Measurements from ENCODE around the gene PPARD. TPM values are rescaled to one million over a fixed set of nuclear protein-coding genes. Genes with fewer than 3 reads are reported as not detected.

Gene PPARD
- total and polyA plus RNA-seq, 2 of the 13 experiments (the other 11 are each of a cell fraction or from before 2014, with no cell fraction given): 6.1 to 13.3 TPM

DNA sequence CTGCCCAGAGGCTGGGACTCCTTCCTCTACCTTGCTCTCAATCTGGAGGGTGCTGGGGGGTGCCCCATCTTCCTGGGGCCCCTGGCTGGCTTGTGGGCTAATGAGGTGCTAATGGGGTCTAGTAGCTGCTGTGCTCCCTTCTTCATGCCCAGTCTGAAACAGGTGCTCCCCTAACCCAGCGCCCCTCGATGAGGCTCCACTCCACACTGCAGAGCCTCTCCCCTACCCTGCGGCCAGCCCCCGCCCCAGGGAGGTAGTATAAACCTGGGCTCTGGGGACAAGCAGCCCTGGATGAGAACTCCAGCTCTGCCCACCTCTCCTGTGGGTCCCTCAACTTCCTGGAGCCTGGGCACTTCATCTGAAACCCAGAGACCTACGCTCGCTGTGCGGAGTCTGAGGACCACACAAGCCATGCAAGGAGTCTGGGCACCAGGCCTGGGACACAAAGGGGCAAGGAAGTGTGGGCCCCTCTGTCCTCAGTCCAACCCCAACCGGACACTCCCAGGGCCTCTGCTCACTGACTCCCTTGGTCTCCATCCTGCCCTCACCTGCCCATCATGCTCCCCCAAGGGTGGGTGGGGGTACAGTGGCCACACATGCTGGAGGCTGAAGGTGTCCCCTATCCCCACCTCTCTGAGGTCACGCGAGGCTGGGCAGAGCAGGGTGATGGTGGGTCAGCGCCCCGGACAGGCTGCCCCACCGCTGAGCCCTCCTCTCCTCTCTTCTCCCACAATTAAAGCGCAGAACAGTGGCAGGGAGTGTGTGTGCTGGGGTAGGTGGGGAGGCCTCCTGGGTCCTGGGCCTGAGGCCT is 132.0 kb downstream of the PPARD start:
- in situ Hi-C loops (cut with HindIII; ENCODE audit: extremely low pct_ligation_motif_present, low pct_unique_long_range_greater_than_20kb) (no loop called here), intact Hi-C loops (cut with micrococcal nuclease; ENCODE audit: unreplicated experiment) (no loop called here)
- ATAC-seq: peak; percentile 26
- Histone ChIP-seq H2AFZ (ENCODE audit: low read length) (no peak overlapping the region), H3K4me1 (ENCODE audit: insufficient read depth, low read length) (peaks cover 53% of the 10 kb centered on the region), H3K4me2 (ENCODE audit: low read depth, low read length) (no peak overlapping the region), H3K79me2 (ENCODE audit: insufficient read depth, low read length) (peaks cover 18% of the 10 kb centered on the region), H3K9me3 (ENCODE audit: low read length) (no peaks in the 10 kb centered on the region), H4K20me1 (ENCODE audit: insufficient read depth, low read length) (peaks cover 43% of the 10 kb centered on the region), H3K27ac (ENCODE audit: extremely low read length, insufficient read depth, low read length) (peak overlapping the region; percentile 55), H3K4me3 (replicated peaks in 1 of 3; ENCODE audit: insufficient read depth in 1 of 3, low read depth in 2 of 3, low read length in 3 of 3) (no peak overlapping the region), H3K9ac (ENCODE audit: insufficient read depth, low read depth, low read length) (no peak overlapping the region), H3K36me3 (replicated peaks in 1 of 2; ENCODE audit: control insufficient read depth in 1 of 2, insufficient read depth in 2 of 2, low read length in 2 of 2) (peaks cover 7 to 35% of the 10 kb centered on the region in 2 experiments), H3K27me3 (ENCODE audit: control insufficient read depth in 1 of 2, insufficient read depth in 2 of 2, low read length in 2 of 2) (no peaks in the 10 kb centered on the region)
- ChIA-PET CTCF (ENCODE audit: low intra/inter-chr PET ratio, low total read pairs) (no interaction called here), POLR2A (interaction anchor here (1.2 to 9.7 kb wide), 5 partner anchors 16 to 156 kb away, joined by 4 to 88 read pairs (median 5); partner anchors contain the start of gene TEAD3)
- no TSS peak for BruUV-seq (replicated peaks)
- no peak for FAIRE-seq
- no peak for DNase-seq (ENCODE audit: low spot score)
- 96% methylated on average over 13 of the region's 14 CpGs for WGBS (ENCODE audit: low lambda C conversion rate)
- TF ChIP-seq RBFOX2 (IDR thresholded peaks at IDR 0.05; ENCODE audit: low read depth, low read length): peak; percentile 29; the same call in 1 of the 2 replicates
- TF ChIP-seq TBX3 (IDR thresholded peaks at IDR 0.05; ENCODE audit: borderline replicate concordance): no peak
- TF ChIP-seq ZNF556 (CRISPR knock-in tag; IDR thresholded peaks at IDR 0.05; ENCODE audit: borderline replicate concordance): no peak
- TF ChIP-seq, protein P1, sequence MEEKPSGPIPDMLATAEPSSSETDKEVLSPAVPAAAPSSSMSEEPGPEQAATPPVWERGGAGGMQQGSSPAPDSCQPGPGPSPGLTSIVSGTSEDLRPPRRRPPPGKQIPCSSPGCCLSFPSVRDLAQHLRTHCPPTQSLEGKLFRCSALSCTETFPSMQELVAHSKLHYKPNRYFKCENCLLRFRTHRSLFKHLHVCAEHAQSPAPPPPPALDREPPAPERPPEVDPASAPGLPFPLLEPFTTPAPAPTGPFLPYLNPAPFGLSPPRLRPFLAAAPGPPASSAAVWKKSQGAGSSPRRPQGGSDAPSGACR (CRISPR knock-in tag; IDR thresholded peaks at IDR 0.05): no peak
- TF ChIP-seq, protein P2, sequence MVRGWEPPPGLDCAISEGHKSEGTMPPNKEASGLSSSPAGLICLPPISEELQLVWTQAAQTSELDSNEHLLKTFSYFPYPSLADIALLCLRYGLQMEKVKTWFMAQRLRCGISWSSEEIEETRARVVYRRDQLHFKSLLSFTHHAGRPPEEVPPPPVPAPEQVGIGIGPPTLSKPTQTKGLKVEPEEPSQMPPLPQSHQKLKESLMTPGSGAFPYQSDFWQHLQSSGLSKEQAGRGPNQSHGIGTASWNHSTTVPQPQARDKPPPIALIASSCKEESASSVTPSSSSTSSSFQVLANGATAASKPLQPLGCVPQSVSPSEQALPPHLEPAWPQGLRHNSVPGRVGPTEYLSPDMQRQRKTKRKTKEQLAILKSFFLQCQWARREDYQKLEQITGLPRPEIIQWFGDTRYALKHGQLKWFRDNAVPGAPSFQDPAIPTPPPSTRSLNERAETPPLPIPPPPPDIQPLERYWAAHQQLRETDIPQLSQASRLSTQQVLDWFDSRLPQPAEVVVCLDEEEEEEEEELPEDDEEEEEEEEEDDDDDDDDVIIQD (CRISPR knock-in tag; IDR thresholded peaks at IDR 0.05; ENCODE audit: low read depth): no peak
- TF ChIP-seq ZNF605 (CRISPR knock-in tag; IDR thresholded peaks at IDR 0.05): no peak
- TF ChIP-seq MATR3 (CRISPR knock-in tag; IDR thresholded peaks at IDR 0.05): no peak
- TF ChIP-seq ZNF263 (CRISPR knock-in tag; IDR thresholded peaks at IDR 0.05): 0 out of 2 replicates have a peak, but pooled peaks have one; percentile 13
- TF ChIP-seq RBM22 (optimal IDR thresholded peaks at IDR 0.05; ENCODE audit: low read length): peak; percentile 61
- TF ChIP-seq POLR2G (IDR thresholded peaks at IDR 0.05; ENCODE audit: low read depth, low read length): peak; percentile 45
- TF ChIP-seq, protein P3, sequence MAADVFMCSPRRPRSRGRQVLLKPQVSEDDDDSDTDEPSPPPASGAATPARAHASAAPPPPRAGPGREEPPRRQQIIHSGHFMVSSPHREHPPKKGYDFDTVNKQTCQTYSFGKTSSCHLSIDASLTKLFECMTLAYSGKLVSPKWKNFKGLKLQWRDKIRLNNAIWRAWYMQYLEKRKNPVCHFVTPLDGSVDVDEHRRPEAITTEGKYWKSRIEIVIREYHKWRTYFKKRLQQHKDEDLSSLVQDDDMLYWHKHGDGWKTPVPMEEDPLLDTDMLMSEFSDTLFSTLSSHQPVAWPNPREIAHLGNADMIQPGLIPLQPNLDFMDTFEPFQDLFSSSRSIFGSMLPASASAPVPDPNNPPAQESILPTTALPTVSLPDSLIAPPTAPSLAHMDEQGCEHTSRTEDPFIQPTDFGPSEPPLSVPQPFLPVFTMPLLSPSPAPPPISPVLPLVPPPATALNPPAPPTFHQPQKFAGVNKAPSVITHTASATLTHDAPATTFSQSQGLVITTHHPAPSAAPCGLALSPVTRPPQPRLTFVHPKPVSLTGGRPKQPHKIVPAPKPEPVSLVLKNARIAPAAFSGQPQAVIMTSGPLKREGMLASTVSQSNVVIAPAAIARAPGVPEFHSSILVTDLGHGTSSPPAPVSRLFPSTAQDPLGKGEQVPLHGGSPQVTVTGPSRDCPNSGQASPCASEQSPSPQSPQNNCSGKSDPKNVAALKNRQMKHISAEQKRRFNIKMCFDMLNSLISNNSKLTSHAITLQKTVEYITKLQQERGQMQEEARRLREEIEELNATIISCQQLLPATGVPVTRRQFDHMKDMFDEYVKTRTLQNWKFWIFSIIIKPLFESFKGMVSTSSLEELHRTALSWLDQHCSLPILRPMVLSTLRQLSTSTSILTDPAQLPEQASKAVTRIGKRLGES (CRISPR knock-in tag; IDR thresholded peaks at IDR 0.05; ENCODE audit: borderline replicate concordance): no peak
- TF ChIP-seq, protein P4, sequence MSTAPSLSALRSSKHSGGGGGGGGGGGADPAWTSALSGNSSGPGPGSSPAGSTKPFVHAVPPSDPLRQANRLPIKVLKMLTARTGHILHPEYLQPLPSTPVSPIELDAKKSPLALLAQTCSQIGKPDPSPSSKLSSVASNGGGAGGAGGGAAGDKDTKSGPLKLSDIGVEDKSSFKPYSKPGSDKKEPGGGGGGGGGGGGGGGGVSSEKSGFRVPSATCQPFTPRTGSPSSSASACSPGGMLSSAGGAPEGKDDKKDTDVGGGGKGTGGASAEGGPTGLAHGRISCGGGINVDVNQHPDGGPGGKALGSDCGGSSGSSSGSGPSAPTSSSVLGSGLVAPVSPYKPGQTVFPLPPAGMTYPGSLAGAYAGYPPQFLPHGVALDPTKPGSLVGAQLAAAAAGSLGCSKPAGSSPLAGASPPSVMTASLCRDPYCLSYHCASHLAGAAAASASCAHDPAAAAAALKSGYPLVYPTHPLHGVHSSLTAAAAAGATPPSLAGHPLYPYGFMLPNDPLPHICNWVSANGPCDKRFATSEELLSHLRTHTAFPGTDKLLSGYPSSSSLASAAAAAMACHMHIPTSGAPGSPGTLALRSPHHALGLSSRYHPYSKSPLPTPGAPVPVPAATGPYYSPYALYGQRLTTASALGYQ (CRISPR knock-in tag; IDR thresholded peaks at IDR 0.05): no peak
- TF ChIP-seq GFI1 (CRISPR knock-in tag; IDR thresholded peaks at IDR 0.05; ENCODE audit: borderline replicate concordance): no peak
- TF ChIP-seq, protein P5, sequence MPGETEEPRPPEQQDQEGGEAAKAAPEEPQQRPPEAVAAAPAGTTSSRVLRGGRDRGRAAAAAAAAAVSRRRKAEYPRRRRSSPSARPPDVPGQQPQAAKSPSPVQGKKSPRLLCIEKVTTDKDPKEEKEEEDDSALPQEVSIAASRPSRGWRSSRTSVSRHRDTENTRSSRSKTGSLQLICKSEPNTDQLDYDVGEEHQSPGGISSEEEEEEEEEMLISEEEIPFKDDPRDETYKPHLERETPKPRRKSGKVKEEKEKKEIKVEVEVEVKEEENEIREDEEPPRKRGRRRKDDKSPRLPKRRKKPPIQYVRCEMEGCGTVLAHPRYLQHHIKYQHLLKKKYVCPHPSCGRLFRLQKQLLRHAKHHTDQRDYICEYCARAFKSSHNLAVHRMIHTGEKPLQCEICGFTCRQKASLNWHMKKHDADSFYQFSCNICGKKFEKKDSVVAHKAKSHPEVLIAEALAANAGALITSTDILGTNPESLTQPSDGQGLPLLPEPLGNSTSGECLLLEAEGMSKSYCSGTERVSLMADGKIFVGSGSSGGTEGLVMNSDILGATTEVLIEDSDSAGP (CRISPR knock-in tag; IDR thresholded peaks at IDR 0.05; ENCODE audit: borderline replicate concordance): 0 out of 2 replicates have a peak, but pooled peaks have one; percentile 19

Measured in HepG2 (cell line).